Stomach smooth muscle (tissue), 2 donors: ENCODE results near the gene TRIM8.

Experiments used
- H3K27ac ChIP-seq: one replicate; pipeline ENCODE4 v1.7.0; 2013; ENCODE audit warnings: mild to moderate bottlenecking, low read length, inconsistent platforms
- H3K27me3 ChIP-seq, 2 donors: one replicate each; pipeline ENCODE4 v1.7.0; 2013; ENCODE audit warnings: low read length in 2 of 2; ENCODE audit not compliant: insufficient read depth in 2 of 2, control insufficient read depth in 1 of 2
- H3K36me3 ChIP-seq, 2 donors: one replicate each; pipeline ENCODE4 v1.7.0; 2013; ENCODE audit warnings: low read length in 2 of 2; ENCODE audit not compliant: control insufficient read depth in 2 of 2, insufficient read depth in 2 of 2
- H3K4me1 ChIP-seq: one replicate; pipeline ENCODE4 v1.7.0; 2013; ENCODE audit warnings: low read length; ENCODE audit not compliant: control insufficient read depth, insufficient read depth
- H3K4me3 ChIP-seq, 2 donors: one replicate each; pipeline ENCODE4 v1.7.0; 2013; ENCODE audit warnings: low read length in 2 of 2
- H3K9ac ChIP-seq, 2 donors: one replicate each; pipeline ENCODE4 v1.7.0; 2013; ENCODE audit warnings: low read length in 2 of 2, mild to moderate bottlenecking in 1 of 2
- H3K9me3 ChIP-seq, 2 donors: one replicate each; pipeline ENCODE4 v1.7.0; 2013; ENCODE audit warnings: low read length in 2 of 2; ENCODE audit not compliant: control insufficient read depth in 2 of 2
- donor health status: healthy.
- donor health status: Pancreatic carcinoma.

The TRIM8 gene

DNA sequence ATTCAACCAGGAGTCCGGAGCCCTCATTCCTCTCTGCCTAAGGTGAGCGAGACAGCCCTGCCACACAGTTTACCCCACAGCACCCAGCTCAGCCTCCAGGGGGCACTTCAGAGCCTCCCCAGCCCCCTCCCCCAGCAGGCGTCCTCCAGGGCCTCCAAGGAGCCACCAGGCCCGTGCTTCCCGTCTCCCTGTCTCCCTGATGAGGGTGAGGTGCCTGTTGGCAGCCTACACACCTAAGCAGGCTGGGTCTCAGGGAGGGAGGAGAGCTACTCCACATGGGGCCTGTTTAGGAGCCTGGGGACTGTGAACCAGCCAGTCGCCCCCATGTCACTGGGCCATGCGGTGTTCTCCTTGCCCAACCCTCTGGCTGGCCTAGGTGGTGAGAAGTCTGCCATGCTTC, 28.9 kb upstream of the TRIM8 start:
- H3K9me3 ChIP-seq, result no peaks in the 10 kb centered on the region
- H3K27ac ChIP-seq, result peak overlapping the region; percentile 24
- no peak overlapping the region for H3K9ac ChIP-seq
- peaks cover 80% of the 10 kb centered on the region for H3K4me1 ChIP-seq
- peaks cover 5 to 9% of the 10 kb centered on the region in 2 donors for H3K36me3 ChIP-seq
- no peaks in the 10 kb centered on the region for H3K27me3 ChIP-seq
- no peak overlapping the region for H3K4me3 ChIP-seq

DNA sequence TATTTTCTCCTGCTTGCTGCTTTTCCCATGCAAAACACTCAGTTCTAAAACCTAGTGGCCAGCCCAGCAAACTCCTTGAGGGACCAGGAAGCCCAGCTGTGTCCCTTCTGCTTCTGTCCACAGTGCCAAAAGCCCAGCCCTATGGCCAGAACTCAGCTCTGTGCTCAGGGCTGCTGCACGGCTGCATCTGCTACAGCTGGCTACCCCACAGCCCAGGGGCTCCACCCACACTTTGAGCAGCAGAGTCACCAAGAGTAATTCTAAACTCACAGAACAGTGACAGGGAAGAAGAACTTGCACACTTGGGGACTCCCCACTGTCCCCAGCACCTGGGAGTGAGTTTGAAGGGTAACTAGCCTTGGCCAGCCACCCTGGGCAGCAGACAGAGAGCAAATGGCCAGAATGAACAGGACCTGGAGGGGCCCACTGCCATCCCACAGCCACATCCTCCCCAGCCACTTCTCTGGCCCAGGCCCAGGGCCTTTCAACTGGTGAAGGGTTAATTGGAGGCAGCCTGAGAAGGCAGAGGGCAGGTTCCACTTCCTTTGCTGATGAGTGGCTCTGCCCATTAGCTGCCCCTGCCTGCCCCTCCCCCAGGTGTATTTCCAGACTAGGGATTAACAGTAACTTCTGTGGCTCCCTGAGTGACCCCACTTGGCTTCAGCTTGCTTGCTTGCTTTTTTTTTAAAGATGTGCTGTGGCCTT, 28.1 kb upstream of the TRIM8 start:
- Histone ChIP-seq H3K27me3 (no peaks in the 10 kb centered on the region), H3K4me1 (peaks cover 81% of the 10 kb centered on the region), H3K9ac (no peak overlapping the region), H3K9me3 (no peaks in the 10 kb centered on the region), H3K4me3 (peak overlapping the region in 1 of 2 donors; percentile 15), H3K36me3 (peaks cover 5 to 9% of the 10 kb centered on the region in 2 donors), H3K27ac (no peak overlapping the region)

DNA sequence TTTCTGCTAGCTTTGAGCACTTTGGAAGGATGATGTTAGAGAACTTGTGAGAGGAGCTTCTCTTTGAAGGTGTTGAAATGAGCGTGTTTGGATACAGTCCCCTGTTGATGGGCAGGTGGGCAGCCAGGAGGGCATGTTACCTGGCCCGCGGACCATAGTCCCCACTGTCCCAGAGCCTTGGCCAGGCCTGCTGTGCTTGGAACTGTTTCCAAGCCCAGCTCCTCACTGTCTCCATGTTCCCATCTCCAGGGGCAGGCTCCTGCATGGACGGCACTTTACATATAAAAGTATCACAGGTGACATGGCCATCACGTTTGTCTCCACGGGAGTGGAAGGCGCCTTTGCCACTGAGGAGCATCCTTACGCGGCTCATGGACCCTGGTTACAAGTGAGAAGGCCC, 27.2 kb upstream of the TRIM8 start:
- Histone ChIP-seq H3K36me3 (peaks cover 5 to 9% of the 10 kb centered on the region in 2 donors), H3K27me3 (no peaks in the 10 kb centered on the region), H3K4me1 (peaks cover 81% of the 10 kb centered on the region), H3K27ac (peak overlapping the region; percentile 64), H3K9ac (no peak overlapping the region), H3K9me3 (no peaks in the 10 kb centered on the region), H3K4me3 (no peak overlapping the region)

DNA sequence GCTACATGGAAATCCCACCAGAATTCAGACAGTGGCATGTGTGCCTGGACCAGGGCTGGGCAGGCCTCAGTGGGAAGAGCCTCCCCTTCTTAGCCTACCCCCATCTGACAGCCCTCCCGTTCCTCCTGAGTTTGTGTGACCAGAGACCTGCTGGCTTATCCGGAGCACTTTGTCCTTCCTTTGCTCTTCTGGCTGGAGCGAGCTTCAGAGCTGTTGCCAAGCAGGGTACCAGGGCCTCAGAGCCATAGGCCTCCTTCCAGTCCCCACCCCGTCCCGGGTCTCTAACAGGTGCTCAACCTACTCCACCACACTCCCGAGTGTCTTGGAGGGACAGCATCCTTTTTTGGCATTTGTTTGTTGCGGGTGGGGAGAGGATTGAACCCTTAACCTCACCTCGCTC, 26.5 kb upstream of the TRIM8 start:
- Histone ChIP-seq H3K36me3 (peaks cover 5 to 9% of the 10 kb centered on the region in 2 donors), H3K9ac (peak overlapping the region in 1 of 2 donors; percentile 2), H3K4me1 (peaks cover 76% of the 10 kb centered on the region), H3K27me3 (no peaks in the 10 kb centered on the region), H3K27ac (peak overlapping the region; percentile 64), H3K4me3 (no peak overlapping the region), H3K9me3 (no peaks in the 10 kb centered on the region)

DNA sequence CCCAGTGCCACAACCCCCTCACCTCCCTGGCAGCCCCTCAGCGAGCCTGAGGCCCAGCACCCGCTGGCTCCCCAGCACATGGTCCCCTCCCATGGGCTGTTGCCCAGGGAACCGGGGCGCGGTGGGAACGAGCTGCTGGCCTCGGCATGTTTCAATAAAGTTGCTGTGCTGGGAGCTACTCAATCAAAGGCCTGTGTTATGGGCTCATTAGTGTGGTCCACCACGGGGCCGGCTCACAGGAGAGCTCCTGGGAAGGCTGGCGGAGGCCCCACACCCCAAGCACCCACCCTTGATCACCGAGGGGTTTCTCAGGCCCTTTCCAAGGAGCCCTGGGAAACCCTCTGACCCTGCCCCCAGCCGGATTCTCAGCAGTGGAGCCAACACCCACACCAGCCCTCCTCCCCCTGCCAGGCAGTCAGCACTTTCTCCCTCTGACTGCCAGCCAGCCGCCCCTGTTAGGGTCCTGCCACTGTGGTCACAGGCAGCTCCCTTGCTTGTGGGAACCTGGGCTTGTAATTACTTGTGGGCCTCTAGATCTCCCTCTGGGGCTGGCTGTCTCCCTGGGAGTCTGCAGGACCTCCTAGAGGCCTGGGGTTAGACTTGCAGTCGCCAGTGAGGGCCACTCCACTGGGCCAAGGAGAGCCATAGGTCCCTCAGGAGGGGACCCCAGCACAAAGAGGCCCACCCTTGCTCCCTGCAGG, 24.8 kb upstream of the TRIM8 start:
- Histone ChIP-seq H3K36me3 (peaks cover 5 to 9% of the 10 kb centered on the region in 2 donors), H3K27ac (peak overlapping the region; percentile 64), H3K4me1 (peaks cover 72% of the 10 kb centered on the region), H3K4me3 (peak overlapping the region in 1 of 2 donors; percentile 35), H3K27me3 (no peaks in the 10 kb centered on the region), H3K9ac (no peak overlapping the region), H3K9me3 (no peaks in the 10 kb centered on the region)

DNA sequence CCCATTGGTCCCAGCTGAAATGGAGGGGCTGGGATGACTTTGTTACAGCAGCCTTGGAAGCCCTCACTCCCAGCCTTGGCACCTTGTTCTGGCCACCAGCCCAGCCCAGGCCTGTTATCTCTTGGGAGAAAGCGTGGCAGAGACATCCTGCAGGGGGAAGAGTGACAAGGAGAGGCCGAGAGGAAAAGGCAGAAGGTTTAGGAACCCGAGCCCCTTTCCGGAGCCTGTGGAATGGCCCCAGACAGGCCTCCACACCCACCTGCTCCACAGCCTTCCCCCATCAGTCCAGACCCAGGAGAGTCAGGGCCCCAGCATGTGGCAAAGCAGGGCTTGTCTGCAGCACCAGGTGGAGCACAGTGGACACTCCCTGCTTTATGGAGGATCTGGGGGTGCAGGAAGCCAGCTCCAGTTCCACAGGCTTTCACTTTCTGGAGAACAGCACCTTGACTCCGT, 24.1 kb upstream of the TRIM8 start:
- Histone ChIP-seq H3K36me3 (peaks cover 5 to 9% of the 10 kb centered on the region in 2 donors), H3K4me3 (peak overlapping the region in 1 of 2 donors; percentile 35), H3K27ac (peak overlapping the region; percentile 60), H3K9ac (no peak overlapping the region), H3K9me3 (no peaks in the 10 kb centered on the region), H3K27me3 (no peaks in the 10 kb centered on the region), H3K4me1 (peaks cover 74% of the 10 kb centered on the region)

DNA sequence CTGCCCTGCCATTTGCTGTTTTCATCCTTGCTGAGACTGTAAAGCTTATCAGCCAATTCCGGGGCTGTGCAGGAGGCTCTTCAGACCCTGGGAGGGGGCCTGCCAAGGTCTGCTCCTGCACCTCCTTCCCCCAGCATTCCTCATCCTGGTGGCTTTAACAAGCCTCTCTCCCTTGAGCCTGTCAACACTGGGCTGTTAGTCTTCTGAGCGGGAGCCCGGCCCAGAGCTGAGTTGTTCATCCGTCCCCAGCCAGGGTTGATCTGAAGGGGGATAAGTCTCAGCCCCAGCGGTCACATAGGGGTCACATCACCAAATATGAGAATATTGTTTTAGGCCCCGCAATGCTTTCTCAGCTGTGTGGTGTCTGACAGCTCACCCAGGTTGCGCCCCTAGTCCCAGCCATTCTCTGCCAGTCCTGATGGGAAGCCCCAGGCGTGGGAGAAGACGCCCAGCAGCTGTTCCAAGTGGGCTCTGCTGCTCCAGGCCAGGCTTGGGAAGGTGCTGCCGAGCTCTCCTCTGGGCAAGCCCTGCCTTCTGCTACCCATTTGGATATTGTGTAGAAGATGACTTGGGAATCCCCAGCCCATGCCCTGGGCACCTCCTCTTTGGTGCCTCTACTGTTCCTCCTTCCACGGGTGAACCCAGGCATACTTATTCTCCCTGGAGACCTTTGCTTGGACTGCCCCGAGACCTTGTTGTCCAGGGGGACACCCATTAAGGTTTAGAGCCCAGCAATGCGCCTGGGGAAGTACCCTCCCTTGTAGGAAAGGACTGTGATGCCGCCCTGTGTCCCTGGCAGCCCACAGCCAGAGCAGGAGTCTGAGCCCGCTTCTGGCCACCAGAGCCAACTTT, 23.5 kb upstream of the TRIM8 start:
- no peak overlapping the region for H3K9ac ChIP-seq
- H3K9me3 ChIP-seq, result no peaks in the 10 kb centered on the region
- H3K27ac ChIP-seq, result peak overlapping the region; percentile 60
- no peak overlapping the region for H3K4me3 ChIP-seq
- H3K27me3 ChIP-seq, result no peaks in the 10 kb centered on the region
- peaks cover 5 to 9% of the 10 kb centered on the region in 2 donors for H3K36me3 ChIP-seq
- H3K4me1 ChIP-seq, result peaks cover 74% of the 10 kb centered on the region

DNA sequence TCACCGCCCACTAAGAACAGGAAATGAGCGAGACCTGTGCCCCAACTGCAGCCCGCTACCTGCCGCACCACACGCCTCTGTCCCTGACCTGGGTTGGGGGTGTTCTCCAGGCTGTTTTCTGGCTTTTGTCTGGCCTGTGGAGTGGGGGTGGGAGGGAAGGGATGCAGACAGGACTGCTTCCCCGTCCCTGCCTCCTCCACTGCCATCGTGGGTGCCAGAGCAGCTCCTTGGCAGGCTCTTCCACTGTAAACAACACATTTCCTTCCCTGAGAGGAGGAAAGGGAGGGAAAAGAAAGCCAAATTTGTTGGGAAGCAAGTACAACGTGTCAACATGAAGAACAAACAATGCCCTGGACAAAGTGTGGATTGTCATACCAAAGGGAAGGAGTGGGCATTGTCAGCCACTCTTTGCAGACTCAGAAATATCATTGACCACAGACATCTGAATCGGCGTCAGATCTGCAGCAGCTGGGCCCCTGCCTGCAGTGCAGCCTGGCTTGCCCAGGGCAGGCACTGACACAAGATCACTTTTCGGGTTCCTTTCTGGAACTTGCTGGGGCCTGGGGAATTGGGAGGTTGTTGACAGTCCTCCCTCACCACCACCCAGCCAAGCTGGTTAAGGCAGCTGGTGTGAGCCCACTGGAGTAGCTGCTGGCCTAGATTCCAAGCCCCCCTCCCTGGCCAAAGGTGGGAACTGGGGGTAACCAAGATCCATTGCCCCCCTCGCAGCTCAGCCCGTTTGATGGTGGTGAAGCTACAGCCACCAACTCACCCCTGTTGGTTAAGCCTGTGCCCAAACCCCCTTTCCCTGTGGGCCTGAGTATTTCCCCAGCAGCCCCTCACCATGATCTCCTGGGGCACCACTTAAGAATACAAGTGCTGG, 22.6 kb upstream of the TRIM8 start:
- H3K9me3 ChIP-seq, result no peaks in the 10 kb centered on the region
- H3K27me3 ChIP-seq, result no peaks in the 10 kb centered on the region
- peaks cover 2 to 9% of the 10 kb centered on the region in 2 donors for H3K36me3 ChIP-seq
- peak overlapping the region; percentile 60 for H3K27ac ChIP-seq
- H3K9ac ChIP-seq, result no peak overlapping the region
- H3K4me3 ChIP-seq, result peak overlapping the region in 1 of 2 donors; percentile 40
- H3K4me1 ChIP-seq, result peaks cover 76% of the 10 kb centered on the region

DNA sequence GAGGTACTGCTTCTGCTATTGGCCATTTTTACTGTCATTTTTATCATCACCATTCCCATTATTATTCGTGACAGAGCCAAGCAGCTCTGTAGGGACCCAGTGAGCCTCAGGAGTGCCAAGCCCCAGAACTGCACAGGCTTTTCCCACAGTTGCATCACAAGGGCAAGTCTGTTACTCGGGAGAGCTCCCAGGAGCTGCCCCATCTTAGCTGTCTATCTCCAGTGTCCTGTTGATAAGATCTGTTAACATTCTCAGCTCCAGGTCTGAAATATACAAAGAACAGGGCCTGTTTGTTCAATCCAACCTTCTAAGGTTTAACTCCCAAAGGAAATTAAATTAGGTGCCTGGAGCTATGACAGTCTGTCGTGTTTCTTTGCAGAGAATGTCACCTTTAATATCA, 20.2 kb upstream of the TRIM8 start:
- H3K4me1 ChIP-seq, result peaks cover 84% of the 10 kb centered on the region
- H3K27ac ChIP-seq, result peak overlapping the region; percentile 98
- H3K36me3 ChIP-seq, result no peaks in the 10 kb centered on the region
- H3K27me3 ChIP-seq, result no peaks in the 10 kb centered on the region
- H3K9ac ChIP-seq, result no peak overlapping the region
- H3K4me3 ChIP-seq, result no peak overlapping the region
- no peaks in the 10 kb centered on the region for H3K9me3 ChIP-seq
